Measurements from ENCODE around the gene DLEC1.

DNA sequence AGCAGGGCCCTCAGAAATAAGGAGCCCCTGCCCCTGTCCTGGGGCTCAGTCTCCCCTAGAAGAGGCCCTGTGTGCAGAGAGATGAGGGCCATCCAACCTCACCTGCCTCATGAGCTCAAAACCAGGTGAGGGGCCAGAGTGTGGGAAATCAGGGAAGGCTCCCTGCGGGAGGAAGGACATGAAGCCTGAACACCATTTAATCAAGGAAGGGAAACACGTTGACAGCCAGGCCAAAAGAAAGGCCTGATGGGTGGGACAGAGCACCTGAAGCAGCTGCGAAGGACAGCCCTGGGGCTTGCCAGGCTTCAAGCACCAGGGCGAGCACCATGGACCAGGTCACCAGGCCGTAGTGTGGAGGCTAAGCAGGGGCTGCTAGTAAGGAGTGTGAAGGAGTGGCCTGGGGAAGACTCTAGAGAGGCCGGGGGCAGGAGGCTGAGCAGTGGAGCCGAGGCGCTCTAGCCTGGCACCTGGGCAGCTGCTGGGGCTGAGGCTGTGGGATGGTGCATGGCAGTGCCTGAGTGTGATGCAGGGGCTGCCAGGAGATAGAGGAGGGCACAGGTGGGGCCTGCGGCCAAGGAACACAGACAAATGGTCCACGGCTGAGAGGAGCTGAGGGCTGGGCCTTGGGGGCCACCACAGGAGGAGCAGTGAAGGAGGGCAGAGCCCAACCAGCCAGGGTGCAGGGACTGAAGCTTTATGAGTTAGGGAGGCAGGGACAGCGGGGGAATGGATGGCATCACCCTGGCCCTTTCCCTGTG is 81.9 kb downstream of the DLEC1 start:
- TF ChIP-seq ZNF274 (IDR thresholded peaks at IDR 0.05; ENCODE audit: low read depth, low read length) (no peak), YY1 (IDR thresholded peaks at IDR 0.05; ENCODE audit: insufficient read depth, insufficient read length) (no peak)

Measured in NT2/D1 (cell line).